GM21529 (cell line): ENCODE results near the gene HIP1.
"Not testable (repeated sequence)": the region's sequence is repeated elsewhere in the genome, so short reads cannot be mapped to it uniquely, and the experiment has no call there.

ENCODE experiments used
- ATAC-seq: cut with Tn5 transposase; IDR thresholded peaks from one replicate; pipeline ENCODE4 v1.9.1; 2021; ENCODE audit not compliant: unreplicated experiment

HIP1 gene

GRCh38 chr7:75739796-75740672, 1.3 kb upstream of the HIP1 start:
- ATAC-seq = peak; percentile 26

- peak; percentile 91 for ATAC-seq
Observed at GRCh38 chr7:75738975-75739795, 444 bp upstream of the HIP1 start.

- no peak for ATAC-seq
Observed at GRCh38 chr7:75737856-75738603, 711 bp downstream of the HIP1 start.

GRCh38 chr7:75735581-75736350, 3.0 kb downstream of the HIP1 start:
- ATAC-seq = no peak

- no peak for ATAC-seq
Observed at GRCh38 chr7:75734586-75735458, 3.9 kb downstream of the HIP1 start.

- no peak for ATAC-seq
Observed at GRCh38 chr7:75732764-75733630, 5.7 kb downstream of the HIP1 start.

- no peak for ATAC-seq
Observed at GRCh38 chr7:75732016-75732521, 6.7 kb downstream of the HIP1 start.

- ATAC-seq = no peak
Observed at GRCh38 chr7:75729851-75730274, 8.9 kb downstream of the HIP1 start.

GRCh38 chr7:75727881-75728593, 10.7 kb downstream of the HIP1 start:
- no peak for ATAC-seq

- not testable (repeated sequence) for ATAC-seq
Observed at GRCh38 chr7:75727351-75727750, 11.4 kb downstream of the HIP1 start.

GRCh38 chr7:75725306-75725705, 13.4 kb downstream of the HIP1 start:
- ATAC-seq = no peak

- ATAC-seq = no peak
Observed at GRCh38 chr7:75723444-75723843, 15.3 kb downstream of the HIP1 start.

- no peak for ATAC-seq
Observed at GRCh38 chr7:75722373-75722772, 16.4 kb downstream of the HIP1 start.

- ATAC-seq = not testable (repeated sequence)
Observed at GRCh38 chr7:75721922-75722321, 16.8 kb downstream of the HIP1 start.

GRCh38 chr7:75721426-75721825, 17.3 kb downstream of the HIP1 start:
- no peak for ATAC-seq

GRCh38 chr7:75719626-75720025, 19.1 kb downstream of the HIP1 start:
- no peak for ATAC-seq

GRCh38 chr7:75718390-75719031, 20.2 kb downstream of the HIP1 start:
- no peak for ATAC-seq
